GM12878 (cell line): ENCODE results near the gene IBA57. TPM values are rescaled to one million over a fixed set of nuclear protein-coding genes. Genes with fewer than 3 reads are reported as not detected.

Experiments used
- ATAC-seq: fragments of 200-7000 bp; cut with Tn5 transposase; 3 replicates; pipeline ENCODE4 v1.9.1; 2020; ENCODE audit warnings: mild to moderate bottlenecking, moderate library complexity
- BruUV-seq: library from RNA; stranded (reverse); fragments of 400-500 nt; replicated peaks from 2 replicates; lab custom pipeline; 2021; lab: Mats Ljungman, UMichigan
- CTCF ChIA-PET: fragments of 300-600 bp; sonication (Branson Sonifier 250); formaldehyde crosslinking; extraction: SDS; loops from one replicate; lab custom pipeline; 2021; ENCODE audit warnings: inconsistent platforms; lab: Yijun Ruan, JAX
- POLR2A ChIA-PET: fragments of 350-600 bp; formaldehyde crosslinking; extraction: SDS; loops from one replicate; lab custom pipeline; 2021; ENCODE audit warnings: inconsistent platforms; lab: Charles Lee
- RAD21 ChIA-PET: fragments of 300-600 bp; sonication (Branson Sonifier 250); formaldehyde crosslinking; loops from one replicate; lab custom pipeline; 2023; ENCODE audit warnings: antibody characterized with exemption; ENCODE audit not compliant: unreplicated experiment; lab: Charles Lee
- SMC1A ChIA-PET: fragments of 300-600 bp; sonication (Branson Sonifier 250); formaldehyde crosslinking; loops from one replicate; lab custom pipeline; 2023; ENCODE audit not compliant: unreplicated experiment, uncharacterized antibody; lab: Charles Lee
- DNase-seq: peaks from one replicate; pipeline ENCODE4 v3.0.0-alpha.2; 2011; ENCODE audit warnings: low read depth, low spot score
- FAIRE-seq: peaks from 3 replicates; lab custom pipeline; 2011; peaks lifted over from hg19 to GRCh38; lab: Jason Lieb, UNC
- H2AFZ ChIP-seq: 2 replicates; pipeline ENCODE4 v1.6.0; 2011; ENCODE audit warnings: low read depth, low read length, control low read depth; ENCODE audit not compliant: control insufficient read depth
- H3K27ac ChIP-seq: 2 replicates; pipeline ENCODE4 v1.5.1; 2011; ENCODE audit warnings: control low read depth; ENCODE audit not compliant: control insufficient read depth, insufficient read depth
- H3K27me3 ChIP-seq, 2 experiments: replicated peaks in 1 of 2; 2 replicates each; pipeline versions ENCODE4 v1.6.0 to v1.6.1; 2011; ENCODE audit warnings: low read length in 1 of 2; ENCODE audit not compliant: control insufficient read depth in 2 of 2, insufficient read depth in 2 of 2
- H3K36me3 ChIP-seq, 2 experiments: 2 replicates each; pipeline ENCODE4 v1.5.1; 2011; ENCODE audit warnings: low read length in 1 of 2; ENCODE audit not compliant: control insufficient read depth in 2 of 2, insufficient read depth in 2 of 2
- H3K4me1 ChIP-seq: 2 replicates; pipeline ENCODE4 v1.6.1; 2011; ENCODE audit warnings: mild to moderate bottlenecking, low read length, moderate library complexity, mixed read lengths; ENCODE audit not compliant: control insufficient read depth, insufficient read depth
- H3K4me2 ChIP-seq: 2 replicates; pipeline ENCODE4 v1.6.0; 2011; ENCODE audit warnings: control low read depth; ENCODE audit not compliant: control insufficient read depth, insufficient read depth
- H3K4me3 ChIP-seq: fragments of 200-600 bp; sonication (generic); 2 replicates; pipeline ENCODE4 v1.5.1; 2016
- H3K79me2 ChIP-seq: 2 replicates; pipeline ENCODE4 v1.6.0; 2011; ENCODE audit warnings: low read length; ENCODE audit not compliant: control insufficient read depth, insufficient read depth
- H3K9ac ChIP-seq: 2 replicates; pipeline ENCODE4 v1.8.0; 2011; ENCODE audit warnings: low read length, control low read depth, mixed read lengths; ENCODE audit not compliant: control insufficient read depth, insufficient read depth
- H3K9me3 ChIP-seq: replicated peaks from 3 replicates; pipeline ENCODE4 v1.5.1; 2011; ENCODE audit warnings: mild to moderate bottlenecking, low read length; ENCODE audit not compliant: control insufficient read depth, insufficient read depth
- H4K20me1 ChIP-seq: 2 replicates; pipeline ENCODE4 v1.6.0; 2011; ENCODE audit not compliant: control insufficient read depth, insufficient read depth
- ATF7 ChIP-seq: fragments of 450-650 bp; IDR thresholded peaks from 2 replicates; pipeline ENCODE4 v1.6.1; 2016; ENCODE audit warnings: low read depth, mild to moderate bottlenecking
- BCL11A ChIP-seq: IDR thresholded peaks from 2 replicates; pipeline ENCODE4 v1.6.1; 2011; ENCODE audit warnings: low read depth, low read length
- ETV6 ChIP-seq, 2 experiments: fragments of 450-650 bp in 1 of 2; IDR thresholded peaks in 1 of 2; conservative IDR thresholded peaks in 1 of 2; 2 replicates each; pipeline ENCODE4 v1.6.1; 2014; ENCODE audit warnings: antibody characterized with exemption in 1 of 2, borderline replicate concordance in 1 of 2, low read depth in 1 of 2, mild to moderate bottlenecking in 1 of 2, moderate library complexity in 1 of 2
- HDAC2 ChIP-seq: fragments of 200-600 bp; sonication (generic); IDR thresholded peaks from 2 replicates; pipeline ENCODE4 v1.6.1; 2017
- KDM1A ChIP-seq: fragments of 200-600 bp; sonication (generic); IDR thresholded peaks from 2 replicates; pipeline ENCODE4 v1.6.1; 2016; ENCODE audit warnings: borderline replicate concordance
- KLF5 ChIP-seq: fragments of 450-650 bp; IDR thresholded peaks from 2 replicates; pipeline ENCODE4 v1.6.1; 2014; ENCODE audit warnings: mild to moderate bottlenecking; ENCODE audit not compliant: partially characterized antibody
- MEF2B ChIP-seq: fragments of 450-650 bp; IDR thresholded peaks from 2 replicates; pipeline ENCODE4 v1.6.1; 2018; ENCODE audit warnings: mild to moderate bottlenecking, moderate library complexity; ENCODE audit not compliant: partially characterized antibody, poor library complexity, severe bottlenecking
- RB1 ChIP-seq: fragments of 450-650 bp; formaldehyde crosslinking; IDR thresholded peaks from 2 replicates; pipeline ENCODE4 v1.6.1; 2017; ENCODE audit warnings: mild to moderate bottlenecking, borderline replicate concordance
- SMC3 ChIP-seq: IDR thresholded peaks from 2 replicates; pipeline ENCODE4 v1.6.1; 2011; ENCODE audit warnings: low read length, improper control_type of control experiment, borderline replicate concordance
- SUPT20H ChIP-seq: IDR thresholded peaks from 2 replicates; pipeline ENCODE4 v1.6.1; 2011; ENCODE audit warnings: low read depth, mild to moderate bottlenecking, low read length, moderate library complexity, borderline replicate concordance; ENCODE audit not compliant: control insufficient read depth
- WRNIP1 ChIP-seq: IDR thresholded peaks from 2 replicates; pipeline ENCODE4 v1.6.1; 2011; ENCODE audit warnings: low read depth, low read length, improper control_type of control experiment, borderline replicate concordance
- ZNF24 ChIP-seq: fragments of 450-650 bp; IDR thresholded peaks from 2 replicates; pipeline ENCODE4 v1.6.1; 2017; ENCODE audit warnings: antibody characterized with exemption, mild to moderate bottlenecking
- ZNF274 ChIP-seq: IDR thresholded peaks from one replicate; pipeline ENCODE4 v1.8.0; 2011; ENCODE audit not compliant: insufficient read length, insufficient read depth
- ZSCAN29 ChIP-seq: fragments of 450-650 bp; IDR thresholded peaks from 2 replicates; pipeline ENCODE4 v1.6.1; 2017; ENCODE audit warnings: mild to moderate bottlenecking, moderate library complexity
- WGBS: methylation state at CpG from one replicate; pipeline ENCODE4 v1.1.6; 2016; ENCODE audit warnings: low lambda C conversion rate; ENCODE audit not compliant: insufficient replicate concordance, insufficient coverage; ENCODE audit errors: missing lambda C conversion rate; 5-methylcytosine and 5-hydroxymethylcytosine counted together
- in situ Hi-C: fragments of 300-500 bp; cut with MboI; formaldehyde crosslinking; loops from 9 replicates; pipeline ENCODE4 v1.14.3; 2018; ENCODE audit warnings: mixed read lengths
- intact Hi-C: fragments of 100-400 bp; cut with micrococcal nuclease; formaldehyde crosslinking; loops from one replicate; pipeline ENCODE4 v1.14.2; 2022; ENCODE audit not compliant: unreplicated experiment
- polyA plus RNA-seq, 11 experiments: library from polyadenylated mRNA; depleted of rRNA in 4 of 11; unstranded in 6 of 11; stranded (reverse) in 5 of 11; fragments of >200 nt; fragmentation: Nextera tagmentation in 4 of 11; fragmentation: Illumina TruSeq in 1 of 11; extraction: Ambion mirVana in 4 of 11; extraction: Trizol in 1 of 11; gene quantifications; 1 replicate in 1 of 11; 2 replicates in 10 of 11; pipeline versions ENCODE4 v1.2.1 to v1.2.3, GENCODE V29; 2011 to 2016; ENCODE audit warnings: inconsistent platforms in 2 of 11, missing spikeins in 2 of 11, low read depth in 1 of 11
- total RNA-seq, 4 experiments: library from RNA; depleted of rRNA in 3 of 4; stranded (reverse); fragments of >200 nt in 3 of 4; fragmentation: Illumina TruSeq in 1 of 4; extraction: Trizol in 1 of 4; gene quantifications; 2 replicates each; pipeline versions ENCODE4 v1.2.1 to v1.2.3, GENCODE V29; 2013 to 2021
- TF ChIP-seq, protein P1 (sequence below): fragments of 450-650 bp; IDR thresholded peaks from 2 replicates; pipeline ENCODE4 v1.6.1; 2016; ENCODE audit warnings: mild to moderate bottlenecking
- TF ChIP-seq, protein P2 (sequence below): fragments of 450-650 bp; IDR thresholded peaks from 2 replicates; pipeline ENCODE4 v1.6.1; 2016; ENCODE audit warnings: mild to moderate bottlenecking, moderate library complexity, borderline replicate concordance
- TF ChIP-seq, protein P3 (sequence below): IDR thresholded peaks from 2 replicates; pipeline ENCODE4 v1.6.1; 2011; ENCODE audit warnings: borderline replicate concordance, low read depth, mild to moderate bottlenecking, moderate library complexity, low read length; ENCODE audit not compliant: insufficient read depth, poor library complexity, severe bottlenecking

IBA57 gene
- total and polyA plus RNA-seq, 10 of the 15 experiments (the other 5 are each of a cell fraction or from before 2014, with no cell fraction given) = 0.51 to 8.6 (median 3.7) TPM

DNA sequence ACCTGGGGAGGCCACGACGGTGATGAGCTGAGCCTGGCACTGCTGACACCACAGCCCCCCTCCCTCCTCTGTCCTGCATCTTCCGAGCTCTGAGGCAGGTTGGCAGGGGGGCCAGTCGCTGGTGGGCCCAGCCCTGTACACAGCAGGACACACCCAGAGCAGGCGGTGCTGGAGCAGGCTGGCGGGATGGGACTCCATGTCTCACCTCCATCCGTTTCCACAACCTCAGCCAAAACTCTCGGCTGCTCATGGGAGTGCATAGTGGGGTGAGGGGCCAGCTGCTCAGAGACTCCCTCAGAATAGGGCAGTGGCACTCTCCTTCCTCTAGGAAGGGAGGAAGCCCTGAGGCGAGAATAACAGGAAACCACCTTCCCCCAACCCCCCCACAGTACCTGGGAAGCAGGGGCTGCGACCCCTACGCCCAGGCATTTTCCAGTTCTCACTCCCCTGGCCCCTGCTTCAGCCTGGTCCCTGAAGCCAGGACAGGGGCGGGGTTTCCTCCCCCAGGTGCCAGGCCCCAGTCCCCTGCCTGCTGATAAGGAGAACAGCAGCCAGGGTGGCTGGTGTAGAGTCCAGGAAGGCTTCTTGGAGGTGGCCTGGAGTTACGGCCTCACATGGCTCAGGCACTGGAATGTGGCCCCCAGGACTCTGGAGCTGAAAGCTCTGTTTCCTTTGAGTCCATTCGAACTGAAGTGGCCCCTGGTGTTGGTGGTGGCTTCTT lies 3.2 kb upstream of the IBA57 start:
- BruUV-seq = no TSS peak
- H3K4me1 ChIP-seq = peaks cover 7% of the 10 kb centered on the region
- no peak overlapping the region for H3K9ac ChIP-seq
- no peaks in the 10 kb centered on the region; the same call in 1 of the 2 replicates for H4K20me1 ChIP-seq
- WGBS = 39% methylated on average over 14 of the region's 14 CpGs
- CTCF ChIA-PET = no interaction called here
- no peaks in the 10 kb centered on the region for H3K9me3 ChIP-seq
- no peak overlapping the region for H2AFZ ChIP-seq
- TF ChIP-seq KDM1A = no peak
- TF ChIP-seq, protein P1, sequence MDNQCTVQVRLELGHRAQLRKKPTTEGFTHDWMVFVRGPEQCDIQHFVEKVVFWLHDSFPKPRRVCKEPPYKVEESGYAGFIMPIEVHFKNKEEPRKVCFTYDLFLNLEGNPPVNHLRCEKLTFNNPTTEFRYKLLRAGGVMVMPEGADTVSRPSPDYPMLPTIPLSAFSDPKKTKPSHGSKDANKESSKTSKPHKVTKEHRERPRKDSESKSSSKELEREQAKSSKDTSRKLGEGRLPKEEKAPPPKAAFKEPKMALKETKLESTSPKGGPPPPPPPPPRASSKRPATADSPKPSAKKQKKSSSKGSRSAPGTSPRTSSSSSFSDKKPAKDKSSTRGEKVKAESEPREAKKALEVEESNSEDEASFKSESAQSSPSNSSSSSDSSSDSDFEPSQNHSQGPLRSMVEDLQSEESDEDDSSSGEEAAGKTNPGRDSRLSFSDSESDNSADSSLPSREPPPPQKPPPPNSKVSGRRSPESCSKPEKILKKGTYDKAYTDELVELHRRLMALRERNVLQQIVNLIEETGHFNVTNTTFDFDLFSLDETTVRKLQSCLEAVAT = no peak
- TF ChIP-seq, protein P2, sequence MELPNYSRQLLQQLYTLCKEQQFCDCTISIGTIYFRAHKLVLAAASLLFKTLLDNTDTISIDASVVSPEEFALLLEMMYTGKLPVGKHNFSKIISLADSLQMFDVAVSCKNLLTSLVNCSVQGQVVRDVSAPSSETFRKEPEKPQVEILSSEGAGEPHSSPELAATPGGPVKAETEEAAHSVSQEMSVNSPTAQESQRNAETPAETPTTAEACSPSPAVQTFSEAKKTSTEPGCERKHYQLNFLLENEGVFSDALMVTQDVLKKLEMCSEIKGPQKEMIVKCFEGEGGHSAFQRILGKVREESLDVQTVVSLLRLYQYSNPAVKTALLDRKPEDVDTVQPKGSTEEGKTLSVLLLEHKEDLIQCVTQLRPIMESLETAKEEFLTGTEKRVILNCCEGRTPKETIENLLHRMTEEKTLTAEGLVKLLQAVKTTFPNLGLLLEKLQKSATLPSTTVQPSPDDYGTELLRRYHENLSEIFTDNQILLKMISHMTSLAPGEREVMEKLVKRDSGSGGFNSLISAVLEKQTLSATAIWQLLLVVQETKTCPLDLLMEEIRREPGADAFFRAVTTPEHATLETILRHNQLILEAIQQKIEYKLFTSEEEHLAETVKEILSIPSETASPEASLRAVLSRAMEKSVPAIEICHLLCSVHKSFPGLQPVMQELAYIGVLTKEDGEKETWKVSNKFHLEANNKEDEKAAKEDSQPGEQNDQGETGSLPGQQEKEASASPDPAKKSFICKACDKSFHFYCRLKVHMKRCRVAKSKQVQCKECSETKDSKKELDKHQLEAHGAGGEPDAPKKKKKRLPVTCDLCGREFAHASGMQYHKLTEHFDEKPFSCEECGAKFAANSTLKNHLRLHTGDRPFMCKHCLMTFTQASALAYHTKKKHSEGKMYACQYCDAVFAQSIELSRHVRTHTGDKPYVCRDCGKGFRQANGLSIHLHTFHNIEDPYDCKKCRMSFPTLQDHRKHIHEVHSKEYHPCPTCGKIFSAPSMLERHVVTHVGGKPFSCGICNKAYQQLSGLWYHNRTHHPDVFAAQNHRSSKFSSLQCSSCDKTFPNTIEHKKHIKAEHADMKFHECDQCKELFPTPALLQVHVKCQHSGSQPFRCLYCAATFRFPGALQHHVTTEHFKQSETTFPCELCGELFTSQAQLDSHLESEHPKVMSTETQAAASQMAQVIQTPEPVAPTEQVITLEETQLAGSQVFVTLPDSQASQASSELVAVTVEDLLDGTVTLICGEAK = no peak
- TF ChIP-seq, protein P3, sequence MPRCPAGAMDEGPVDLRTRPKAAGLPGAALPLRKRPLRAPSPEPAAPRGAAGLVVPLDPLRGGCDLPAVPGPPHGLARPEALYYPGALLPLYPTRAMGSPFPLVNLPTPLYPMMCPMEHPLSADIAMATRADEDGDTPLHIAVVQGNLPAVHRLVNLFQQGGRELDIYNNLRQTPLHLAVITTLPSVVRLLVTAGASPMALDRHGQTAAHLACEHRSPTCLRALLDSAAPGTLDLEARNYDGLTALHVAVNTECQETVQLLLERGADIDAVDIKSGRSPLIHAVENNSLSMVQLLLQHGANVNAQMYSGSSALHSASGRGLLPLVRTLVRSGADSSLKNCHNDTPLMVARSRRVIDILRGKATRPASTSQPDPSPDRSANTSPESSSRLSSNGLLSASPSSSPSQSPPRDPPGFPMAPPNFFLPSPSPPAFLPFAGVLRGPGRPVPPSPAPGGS = no peak
- no peak for TF ChIP-seq KLF5
- no peak for TF ChIP-seq MEF2B
- no peak for TF ChIP-seq ATF7
- TF ChIP-seq ZSCAN29 = no peak
- TF ChIP-seq SMC3 = no peak
- no peak for TF ChIP-seq HDAC2
- no peak for TF ChIP-seq ZNF274
- TF ChIP-seq BCL11A = no peak
- TF ChIP-seq WRNIP1 = no peak
- TF ChIP-seq ZNF24 = no peak
- no peak for TF ChIP-seq SUPT20H
- no peak for TF ChIP-seq RB1
- no peak for TF ChIP-seq ETV6 (conservative IDR thresholded peaks at IDR 0.05 in 1 of 2, IDR thresholded peaks at IDR 0.05 in 1 of 2; ENCODE audit: borderline replicate concordance in 1 of 2, low read depth in 1 of 2)
- H3K27ac ChIP-seq = no peak overlapping the region
- H3K4me2 ChIP-seq = no peak overlapping the region
- no peak for DNase-seq
- H3K79me2 ChIP-seq = peaks cover 4% of the 10 kb centered on the region
- no peak overlapping the region for H3K4me3 ChIP-seq
- RAD21 ChIA-PET = no interaction called here
- ATAC-seq = no peak
- in situ Hi-C loops = no loop called here
- SMC1A ChIA-PET = no interaction called here
- FAIRE-seq = no peak
- POLR2A ChIA-PET = interaction anchor here (1.1 kb wide), 2 partner anchors 10 to 22 kb away, joined by 3 read pairs; no protein-coding TSS in a partner anchor
- H3K27me3 ChIP-seq = no peaks in the 10 kb centered on the region
- H3K36me3 ChIP-seq = no peaks in the 10 kb centered on the region
- intact Hi-C loops = no loop called here
